Neural progenitor cell (in vitro differentiated cells): ENCODE measurements around the gene FCAMR. TPM values are rescaled to one million over a fixed set of nuclear protein-coding genes. Genes with fewer than 3 reads are reported as not detected.

Experiments used
- DNase-seq: peaks from one replicate; pipeline ENCODE4 v3.0.0-alpha.2; 2016; ENCODE audit warnings: low spot score
- H2AFZ ChIP-seq: fragments of 200-600 bp; sonication (generic); replicated peaks from 2 replicates; pipeline ENCODE4 v1.6.1; 2016; ENCODE audit warnings: antibody characterized with exemption
- H3F3A ChIP-seq: fragments of 200-600 bp; sonication (generic); 2 replicates; pipeline ENCODE4 v1.6.1; 2016; ENCODE audit warnings: antibody characterized with exemption, low read depth
- H3K27ac ChIP-seq: fragments of 200-600 bp; sonication (generic); 2 replicates; pipeline ENCODE4 v1.5.1; 2016; ENCODE audit warnings: mild to moderate bottlenecking
- H3K27me3 ChIP-seq: fragments of 200-600 bp; sonication (generic); 2 replicates; pipeline ENCODE4 v1.6.1; 2016; ENCODE audit warnings: mild to moderate bottlenecking, moderate library complexity
- H3K36me3 ChIP-seq: fragments of 200-600 bp; sonication (generic); 2 replicates; pipeline ENCODE4 v1.5.1; 2016
- H3K4me1 ChIP-seq: fragments of 200-600 bp; sonication (generic); 2 replicates; pipeline ENCODE4 v1.6.1; 2016; ENCODE audit warnings: mixed run types
- H3K4me2 ChIP-seq: fragments of 200-600 bp; sonication (generic); 2 replicates; pipeline ENCODE4 v1.6.1; 2016
- H3K4me3 ChIP-seq: fragments of 200-600 bp; sonication (generic); 2 replicates; pipeline ENCODE4 v1.5.1; 2016
- H3K79me2 ChIP-seq: fragments of 200-600 bp; sonication (generic); 2 replicates; pipeline ENCODE4 v1.6.1; 2016; ENCODE audit warnings: low read depth
- H3K9ac ChIP-seq: fragments of 200-600 bp; sonication (generic); 2 replicates; pipeline ENCODE4 v1.6.1; 2016
- H3K9me3 ChIP-seq: fragments of 200-600 bp; sonication (generic); 2 replicates; pipeline ENCODE4 v1.5.1; 2016; ENCODE audit warnings: low read depth
- H4K20me1 ChIP-seq: fragments of 200-600 bp; sonication (generic); 2 replicates; pipeline ENCODE4 v1.6.1; 2016; ENCODE audit warnings: low read depth
- H3K27ac Mint-ChIP-seq: 3 replicates; pipeline ENCODE4 v1.8.0; 2021; ENCODE audit warnings: mixed read lengths
- H3K27me3 Mint-ChIP-seq: 2 replicates; pipeline ENCODE4 v1.8.0; 2022; ENCODE audit warnings: low read depth, mild to moderate bottlenecking, inconsistent platforms, moderate library complexity, mixed read lengths; ENCODE audit not compliant: insufficient read depth
- H3K36me3 Mint-ChIP-seq: 3 replicates; pipeline ENCODE4 v1.8.0; 2021; ENCODE audit warnings: mixed read lengths
- H3K4me1 Mint-ChIP-seq: 3 replicates; pipeline ENCODE4 v1.8.0; 2021; ENCODE audit warnings: mixed read lengths
- H3K4me3 Mint-ChIP-seq: 3 replicates; pipeline ENCODE4 v1.8.0; 2021; ENCODE audit warnings: mild to moderate bottlenecking, moderate library complexity, mixed read lengths
- H3K9me3 Mint-ChIP-seq: 3 replicates; pipeline ENCODE4 v1.8.0; 2020; ENCODE audit warnings: mixed read lengths
- CTCF ChIP-seq: fragments of 200-600 bp; sonication (generic); IDR thresholded peaks from 2 replicates; pipeline ENCODE4 v1.5.1; 2017; ENCODE audit warnings: antibody characterized with exemption, mild to moderate bottlenecking
- EZH2 ChIP-seq: fragments of 200-600 bp; sonication (generic); IDR thresholded peaks from 2 replicates; pipeline ENCODE4 v1.6.1; 2017; ENCODE audit warnings: antibody characterized with exemption, mild to moderate bottlenecking, moderate library complexity
- EZH2phosphoT487 ChIP-seq: fragments of 200-600 bp; sonication (generic); IDR thresholded peaks from 2 replicates; pipeline ENCODE4 v1.6.1; 2017; ENCODE audit warnings: antibody characterized with exemption
- total RNA-seq: library from RNA; depleted of rRNA; stranded (reverse); fragments of >200 nt; gene quantifications from 2 replicates; pipeline ENCODE4 v1.2.3, GENCODE V29; 2015; ENCODE audit warnings: low replicate concordance

The FCAMR gene
- total RNA-seq, 1 donor from 2014 or later = not detected

- no peaks in the 10 kb centered on the region for H3K9me3 ChIP-seq
- no peak overlapping the region for H3K9ac ChIP-seq
- no peaks in the 10 kb centered on the region for H3K36me3 ChIP-seq
- H3F3A ChIP-seq = no peaks in the 10 kb centered on the region
- H3K27me3 ChIP-seq = no peaks in the 10 kb centered on the region
- no peak overlapping the region for H3K27ac ChIP-seq
- Mint-ChIP-seq H3K27ac (no peak overlapping the region), H3K27me3 (peaks cover 3% of the 10 kb centered on the region), H3K4me1 (no peaks in the 10 kb centered on the region), H3K9me3 (no peaks in the 10 kb centered on the region), H3K4me3 (no peak overlapping the region), H3K36me3 (no peaks in the 10 kb centered on the region)
- no peaks in the 10 kb centered on the region for H3K79me2 ChIP-seq
- no peak overlapping the region for H3K4me3 ChIP-seq
- H4K20me1 ChIP-seq = no peaks in the 10 kb centered on the region
- H3K4me2 ChIP-seq = no peak overlapping the region
- TF ChIP-seq CTCF (no peak), EZH2 (no peak), EZH2phosphoT487 (no peak)
- no peak for DNase-seq
- H3K4me1 ChIP-seq = no peaks in the 10 kb centered on the region
- no peak overlapping the region for H2AFZ ChIP-seq
These were observed 47.0 kb downstream of the FCAMR start for GRCh38 chr1:206923009-206923960.

- Histone ChIP-seq H3K9me3 (no peaks in the 10 kb centered on the region), H3K9ac (no peak overlapping the region), H3K27me3 (no peaks in the 10 kb centered on the region), H2AFZ (no peak overlapping the region), H3K27ac (no peak overlapping the region), H3K79me2 (no peaks in the 10 kb centered on the region), H3K4me2 (no peak overlapping the region), H3F3A (no peaks in the 10 kb centered on the region), H3K4me1 (no peaks in the 10 kb centered on the region), H3K36me3 (no peaks in the 10 kb centered on the region), H4K20me1 (no peaks in the 10 kb centered on the region), H3K4me3 (no peak overlapping the region)
- Mint-ChIP-seq H3K36me3 (no peaks in the 10 kb centered on the region), H3K27ac (no peak overlapping the region), H3K4me3 (no peak overlapping the region), H3K4me1 (no peaks in the 10 kb centered on the region), H3K9me3 (no peaks in the 10 kb centered on the region), H3K27me3 (peaks cover 3% of the 10 kb centered on the region)
- TF ChIP-seq EZH2phosphoT487 = no peak
- no peak for TF ChIP-seq CTCF
- TF ChIP-seq EZH2 = no peak
- DNase-seq = no peak
These were observed 47.7 kb downstream of the FCAMR start for GRCh38 chr1:206922524-206922923.

GRCh38 chr1:206921772-206922265, 48.4 kb downstream of the FCAMR start, which contains the start of gene FCMR:
TSS of gene FCMR (minus strand) at chr1:206921941. CDS start at chr1:206921854, 87 bp downstream.
- H3K27me3 Mint-ChIP-seq = peaks cover 3% of the 10 kb centered on the region
- H3K9me3 Mint-ChIP-seq = no peaks in the 10 kb centered on the region
- Histone ChIP-seq H3K9ac (no peak within 1 kb of the TSS), H2AFZ (no peak within 1 kb of the TSS), H3K79me2 (no peaks in the 10 kb centered on the region), H3K36me3 (no peaks in the 10 kb centered on the region), H3K27ac (no peak within 1 kb of the TSS), H3F3A (no peaks in the 10 kb centered on the region), H3K4me2 (no peak within 1 kb of the TSS), H3K27me3 (no peaks in the 10 kb centered on the region), H3K4me3 (no peak within 1 kb of the TSS), H4K20me1 (no peaks in the 10 kb centered on the region), H3K4me1 (no peaks in the 10 kb centered on the region), H3K9me3 (no peaks in the 10 kb centered on the region)
- H3K4me1 Mint-ChIP-seq = no peaks in the 10 kb centered on the region
- no peaks in the 10 kb centered on the region for H3K36me3 Mint-ChIP-seq
- H3K4me3 Mint-ChIP-seq = no peak within 1 kb of the TSS
- TF ChIP-seq CTCF (no peak), EZH2 (no peak), EZH2phosphoT487 (no peak)
- DNase-seq = no peak
- no peak within 1 kb of the TSS for H3K27ac Mint-ChIP-seq
